ENCODE measurements around the gene RFX8.

DNA sequence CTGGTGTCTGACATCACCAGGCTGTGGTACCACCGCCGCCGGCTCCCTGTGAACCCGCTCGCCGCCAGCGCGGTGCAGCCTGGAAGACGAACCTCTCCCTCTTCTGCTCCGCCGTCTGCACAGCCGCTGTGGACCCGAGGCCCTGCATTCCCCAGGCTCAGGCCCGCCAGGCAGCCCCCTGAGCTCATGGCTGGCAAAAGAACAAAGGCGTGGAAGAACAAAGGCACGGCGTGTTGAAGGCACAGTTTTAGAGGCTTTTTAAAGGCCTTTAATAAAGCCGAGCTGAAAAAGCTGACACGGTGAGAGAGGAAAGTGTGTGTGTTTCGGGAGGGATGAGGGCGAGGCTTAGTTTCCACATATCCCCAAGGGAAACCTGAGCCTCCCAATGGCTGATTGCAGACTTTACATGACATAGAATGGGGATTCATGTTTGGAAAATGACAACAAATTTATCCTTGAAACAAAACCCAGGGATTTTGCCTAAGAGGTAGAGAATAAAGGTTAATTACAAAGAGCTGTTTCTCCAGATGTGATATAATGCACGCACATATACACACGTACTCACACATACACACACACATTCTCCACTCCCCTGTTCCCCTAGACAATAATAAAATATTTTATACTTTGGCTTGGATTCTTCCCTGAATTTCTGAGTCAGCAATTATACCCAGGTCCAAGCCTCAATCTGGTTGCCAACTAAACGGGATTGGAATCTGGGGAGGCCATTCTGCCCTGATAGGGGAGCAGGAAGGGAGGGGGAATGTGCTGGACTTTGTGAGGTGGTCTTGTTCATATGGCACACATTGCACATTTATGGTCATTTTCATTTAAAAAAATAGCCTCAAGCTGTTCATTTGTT lies 39.7 kb downstream of the RFX8 start:
- TF ChIP-seq POLR2A (IDR thresholded peaks at IDR 0.05) (no peak), POLR2AphosphoS5 (IDR thresholded peaks at IDR 0.05) (no peak)
- TF ChIP-seq, protein P1, sequence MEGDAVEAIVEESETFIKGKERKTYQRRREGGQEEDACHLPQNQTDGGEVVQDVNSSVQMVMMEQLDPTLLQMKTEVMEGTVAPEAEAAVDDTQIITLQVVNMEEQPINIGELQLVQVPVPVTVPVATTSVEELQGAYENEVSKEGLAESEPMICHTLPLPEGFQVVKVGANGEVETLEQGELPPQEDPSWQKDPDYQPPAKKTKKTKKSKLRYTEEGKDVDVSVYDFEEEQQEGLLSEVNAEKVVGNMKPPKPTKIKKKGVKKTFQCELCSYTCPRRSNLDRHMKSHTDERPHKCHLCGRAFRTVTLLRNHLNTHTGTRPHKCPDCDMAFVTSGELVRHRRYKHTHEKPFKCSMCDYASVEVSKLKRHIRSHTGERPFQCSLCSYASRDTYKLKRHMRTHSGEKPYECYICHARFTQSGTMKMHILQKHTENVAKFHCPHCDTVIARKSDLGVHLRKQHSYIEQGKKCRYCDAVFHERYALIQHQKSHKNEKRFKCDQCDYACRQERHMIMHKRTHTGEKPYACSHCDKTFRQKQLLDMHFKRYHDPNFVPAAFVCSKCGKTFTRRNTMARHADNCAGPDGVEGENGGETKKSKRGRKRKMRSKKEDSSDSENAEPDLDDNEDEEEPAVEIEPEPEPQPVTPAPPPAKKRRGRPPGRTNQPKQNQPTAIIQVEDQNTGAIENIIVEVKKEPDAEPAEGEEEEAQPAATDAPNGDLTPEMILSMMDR (IDR thresholded peaks at IDR 0.05), result no peak
